GM23338 (cell line): ENCODE results near the gene SPPL2A.

ENCODE experiments used
- CREB1 ChIP-seq: fragments of 250-450 bp; sonication (Bioruptor Pico); IDR thresholded peaks from 2 replicates; pipeline ENCODE4 v1.5.0; 2020; ENCODE audit warnings: low read depth, mild to moderate bottlenecking, moderate library complexity
- EZH2 ChIP-seq: fragments of 200-600 bp; sonication (generic); IDR thresholded peaks from one replicate; pipeline ENCODE4 v1.8.0; 2017; ENCODE audit warnings: antibody characterized with exemption, mild to moderate bottlenecking, low read depth; ENCODE audit not compliant: unreplicated experiment
- EZH2phosphoT487 ChIP-seq: fragments of 200-600 bp; sonication (generic); IDR thresholded peaks from one replicate; pipeline ENCODE4 v1.8.1; 2018; ENCODE audit warnings: antibody characterized with exemption; ENCODE audit not compliant: unreplicated experiment
- POLR2AphosphoS5 ChIP-seq: IDR thresholded peaks from 2 replicates; pipeline ENCODE4 v1.6.1; 2016; ENCODE audit warnings: antibody characterized with exemption, low read depth
- TF ChIP-seq, protein P1 (sequence below), 2 experiments: fragments of 200-600 bp in 1 of 2; sonication (generic) in 1 of 2; conservative IDR thresholded peaks; 2 replicates each; pipeline versions ENCODE4 v1.5.1 to v1.6.1; 2016 to 2017; ENCODE audit warnings: antibody characterized with exemption in 2 of 2, low read depth in 2 of 2, mild to moderate bottlenecking in 2 of 2, moderate library complexity in 1 of 2
- TF ChIP-seq, protein P2 (sequence below): IDR thresholded peaks from one replicate; pipeline ENCODE4 v1.6.1; 2018; ENCODE audit warnings: antibody characterized with exemption; ENCODE audit not compliant: unreplicated experiment
- TF ChIP-seq, protein P3 (sequence below): fragments of 250-450 bp; sonication (Bioruptor Pico); IDR thresholded peaks from 2 replicates; pipeline ENCODE4 v1.5.0; 2020; ENCODE audit warnings: mild to moderate bottlenecking, moderate library complexity

DNA sequence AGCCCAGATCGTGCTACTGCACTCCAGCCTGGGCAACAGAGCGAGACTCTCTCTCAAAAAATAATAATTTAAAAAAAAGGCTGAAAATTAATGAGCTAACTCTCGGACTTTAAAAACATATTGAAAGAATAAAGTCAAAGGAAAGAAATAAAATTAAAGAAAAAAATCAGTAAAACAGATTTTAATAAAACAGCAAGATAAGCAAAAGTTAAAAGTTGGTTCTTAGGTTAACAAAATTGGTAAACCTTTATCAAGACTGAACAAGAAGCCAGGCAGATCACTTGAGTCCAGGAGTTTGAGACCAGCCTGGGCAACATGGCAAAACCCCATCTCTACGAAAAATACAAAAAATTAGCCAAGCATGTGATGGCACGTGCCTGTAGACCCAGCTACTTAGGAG is 99.6 kb downstream of the SPPL2A start:
- TF ChIP-seq, protein P1, sequence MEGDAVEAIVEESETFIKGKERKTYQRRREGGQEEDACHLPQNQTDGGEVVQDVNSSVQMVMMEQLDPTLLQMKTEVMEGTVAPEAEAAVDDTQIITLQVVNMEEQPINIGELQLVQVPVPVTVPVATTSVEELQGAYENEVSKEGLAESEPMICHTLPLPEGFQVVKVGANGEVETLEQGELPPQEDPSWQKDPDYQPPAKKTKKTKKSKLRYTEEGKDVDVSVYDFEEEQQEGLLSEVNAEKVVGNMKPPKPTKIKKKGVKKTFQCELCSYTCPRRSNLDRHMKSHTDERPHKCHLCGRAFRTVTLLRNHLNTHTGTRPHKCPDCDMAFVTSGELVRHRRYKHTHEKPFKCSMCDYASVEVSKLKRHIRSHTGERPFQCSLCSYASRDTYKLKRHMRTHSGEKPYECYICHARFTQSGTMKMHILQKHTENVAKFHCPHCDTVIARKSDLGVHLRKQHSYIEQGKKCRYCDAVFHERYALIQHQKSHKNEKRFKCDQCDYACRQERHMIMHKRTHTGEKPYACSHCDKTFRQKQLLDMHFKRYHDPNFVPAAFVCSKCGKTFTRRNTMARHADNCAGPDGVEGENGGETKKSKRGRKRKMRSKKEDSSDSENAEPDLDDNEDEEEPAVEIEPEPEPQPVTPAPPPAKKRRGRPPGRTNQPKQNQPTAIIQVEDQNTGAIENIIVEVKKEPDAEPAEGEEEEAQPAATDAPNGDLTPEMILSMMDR (conservative IDR thresholded peaks at IDR 0.05; ENCODE audit: low read depth in 2 of 2): no peak
- TF ChIP-seq POLR2AphosphoS5 (no peak), EZH2phosphoT487 (no peak), EZH2 (no peak), CREB1 (CRISPR knock-in tag) (no peak)
- TF ChIP-seq, protein P2, sequence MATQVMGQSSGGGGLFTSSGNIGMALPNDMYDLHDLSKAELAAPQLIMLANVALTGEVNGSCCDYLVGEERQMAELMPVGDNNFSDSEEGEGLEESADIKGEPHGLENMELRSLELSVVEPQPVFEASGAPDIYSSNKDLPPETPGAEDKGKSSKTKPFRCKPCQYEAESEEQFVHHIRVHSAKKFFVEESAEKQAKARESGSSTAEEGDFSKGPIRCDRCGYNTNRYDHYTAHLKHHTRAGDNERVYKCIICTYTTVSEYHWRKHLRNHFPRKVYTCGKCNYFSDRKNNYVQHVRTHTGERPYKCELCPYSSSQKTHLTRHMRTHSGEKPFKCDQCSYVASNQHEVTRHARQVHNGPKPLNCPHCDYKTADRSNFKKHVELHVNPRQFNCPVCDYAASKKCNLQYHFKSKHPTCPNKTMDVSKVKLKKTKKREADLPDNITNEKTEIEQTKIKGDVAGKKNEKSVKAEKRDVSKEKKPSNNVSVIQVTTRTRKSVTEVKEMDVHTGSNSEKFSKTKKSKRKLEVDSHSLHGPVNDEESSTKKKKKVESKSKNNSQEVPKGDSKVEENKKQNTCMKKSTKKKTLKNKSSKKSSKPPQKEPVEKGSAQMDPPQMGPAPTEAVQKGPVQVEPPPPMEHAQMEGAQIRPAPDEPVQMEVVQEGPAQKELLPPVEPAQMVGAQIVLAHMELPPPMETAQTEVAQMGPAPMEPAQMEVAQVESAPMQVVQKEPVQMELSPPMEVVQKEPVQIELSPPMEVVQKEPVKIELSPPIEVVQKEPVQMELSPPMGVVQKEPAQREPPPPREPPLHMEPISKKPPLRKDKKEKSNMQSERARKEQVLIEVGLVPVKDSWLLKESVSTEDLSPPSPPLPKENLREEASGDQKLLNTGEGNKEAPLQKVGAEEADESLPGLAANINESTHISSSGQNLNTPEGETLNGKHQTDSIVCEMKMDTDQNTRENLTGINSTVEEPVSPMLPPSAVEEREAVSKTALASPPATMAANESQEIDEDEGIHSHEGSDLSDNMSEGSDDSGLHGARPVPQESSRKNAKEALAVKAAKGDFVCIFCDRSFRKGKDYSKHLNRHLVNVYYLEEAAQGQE: no peak
- TF ChIP-seq, protein P3, sequence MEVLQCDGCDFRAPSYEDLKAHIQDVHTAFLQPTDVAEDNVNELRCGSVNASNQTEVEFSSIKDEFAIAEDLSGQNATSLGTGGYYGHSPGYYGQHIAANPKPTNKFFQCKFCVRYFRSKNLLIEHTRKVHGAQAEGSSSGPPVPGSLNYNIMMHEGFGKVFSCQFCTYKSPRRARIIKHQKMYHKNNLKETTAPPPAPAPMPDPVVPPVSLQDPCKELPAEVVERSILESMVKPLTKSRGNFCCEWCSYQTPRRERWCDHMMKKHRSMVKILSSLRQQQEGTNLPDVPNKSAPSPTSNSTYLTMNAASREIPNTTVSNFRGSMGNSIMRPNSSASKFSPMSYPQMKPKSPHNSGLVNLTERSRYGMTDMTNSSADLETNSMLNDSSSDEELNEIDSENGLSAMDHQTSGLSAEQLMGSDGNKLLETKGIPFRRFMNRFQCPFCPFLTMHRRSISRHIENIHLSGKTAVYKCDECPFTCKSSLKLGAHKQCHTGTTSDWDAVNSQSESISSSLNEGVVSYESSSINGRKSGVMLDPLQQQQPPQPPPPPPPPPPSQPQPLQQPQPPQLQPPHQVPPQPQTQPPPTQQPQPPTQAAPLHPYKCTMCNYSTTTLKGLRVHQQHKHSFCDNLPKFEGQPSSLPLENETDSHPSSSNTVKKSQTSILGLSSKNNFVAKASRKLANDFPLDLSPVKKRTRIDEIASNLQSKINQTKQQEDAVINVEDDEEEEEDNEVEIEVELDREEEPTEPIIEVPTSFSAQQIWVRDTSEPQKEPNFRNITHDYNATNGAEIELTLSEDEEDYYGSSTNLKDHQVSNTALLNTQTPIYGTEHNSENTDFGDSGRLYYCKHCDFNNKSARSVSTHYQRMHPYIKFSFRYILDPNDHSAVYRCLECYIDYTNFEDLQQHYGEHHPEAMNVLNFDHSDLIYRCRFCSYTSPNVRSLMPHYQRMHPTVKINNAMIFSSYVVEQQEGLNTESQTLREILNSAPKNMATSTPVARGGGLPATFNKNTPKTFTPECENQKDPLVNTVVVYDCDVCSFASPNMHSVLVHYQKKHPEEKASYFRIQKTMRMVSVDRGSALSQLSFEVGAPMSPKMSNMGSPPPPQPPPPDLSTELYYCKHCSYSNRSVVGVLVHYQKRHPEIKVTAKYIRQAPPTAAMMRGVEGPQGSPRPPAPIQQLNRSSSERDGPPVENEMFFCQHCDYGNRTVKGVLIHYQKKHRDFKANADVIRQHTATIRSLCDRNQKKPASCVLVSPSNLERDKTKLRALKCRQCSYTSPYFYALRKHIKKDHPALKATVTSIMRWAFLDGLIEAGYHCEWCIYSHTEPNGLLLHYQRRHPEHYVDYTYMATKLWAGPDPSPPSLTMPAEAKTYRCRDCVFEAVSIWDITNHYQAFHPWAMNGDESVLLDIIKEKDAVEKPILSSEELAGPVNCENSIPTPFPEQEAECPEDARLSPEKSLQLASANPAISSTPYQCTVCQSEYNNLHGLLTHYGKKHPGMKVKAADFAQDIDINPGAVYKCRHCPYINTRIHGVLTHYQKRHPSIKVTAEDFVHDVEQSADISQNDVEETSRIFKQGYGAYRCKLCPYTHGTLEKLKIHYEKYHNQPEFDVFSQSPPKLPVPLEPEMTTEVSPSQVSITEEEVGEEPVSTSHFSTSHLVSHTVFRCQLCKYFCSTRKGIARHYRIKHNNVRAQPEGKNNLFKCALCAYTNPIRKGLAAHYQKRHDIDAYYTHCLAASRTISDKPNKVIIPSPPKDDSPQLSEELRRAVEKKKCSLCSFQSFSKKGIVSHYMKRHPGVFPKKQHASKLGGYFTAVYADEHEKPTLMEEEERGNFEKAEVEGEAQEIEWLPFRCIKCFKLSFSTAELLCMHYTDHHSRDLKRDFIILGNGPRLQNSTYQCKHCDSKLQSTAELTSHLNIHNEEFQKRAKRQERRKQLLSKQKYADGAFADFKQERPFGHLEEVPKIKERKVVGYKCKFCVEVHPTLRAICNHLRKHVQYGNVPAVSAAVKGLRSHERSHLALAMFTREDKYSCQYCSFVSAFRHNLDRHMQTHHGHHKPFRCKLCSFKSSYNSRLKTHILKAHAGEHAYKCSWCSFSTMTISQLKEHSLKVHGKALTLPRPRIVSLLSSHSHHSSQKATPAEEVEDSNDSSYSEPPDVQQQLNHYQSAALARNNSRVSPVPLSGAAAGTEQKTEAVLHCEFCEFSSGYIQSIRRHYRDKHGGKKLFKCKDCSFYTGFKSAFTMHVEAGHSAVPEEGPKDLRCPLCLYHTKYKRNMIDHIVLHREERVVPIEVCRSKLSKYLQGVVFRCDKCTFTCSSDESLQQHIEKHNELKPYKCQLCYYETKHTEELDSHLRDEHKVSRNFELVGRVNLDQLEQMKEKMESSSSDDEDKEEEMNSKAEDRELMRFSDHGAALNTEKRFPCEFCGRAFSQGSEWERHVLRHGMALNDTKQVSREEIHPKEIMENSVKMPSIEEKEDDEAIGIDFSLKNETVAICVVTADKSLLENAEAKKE: no peak
